ENCODE measurements around the gene TRAP1. TPM values are rescaled to one million over a fixed set of nuclear protein-coding genes. Genes with fewer than 3 reads are reported as not detected.
"Not testable (repeated sequence)": the region's sequence is repeated elsewhere in the genome, so short reads cannot be mapped to it uniquely, and the experiment has no call there.

TRAP1 gene
- polyA plus RNA-seq, 1 donor from 2014 or later: 73.0 TPM

GRCh38 chr16:3656160-3656490 is 61.2 kb downstream of the TRAP1 start:
- H3K4me3 ChIP-seq (ENCODE audit: low read length); H3K27ac ChIP-seq (ENCODE audit: low read length); H3K79me2 ChIP-seq (replicated peaks; ENCODE audit: insufficient read depth, low read length); H3F3A ChIP-seq (ENCODE audit: insufficient read depth, low read length, poor library complexity, severe bottlenecking); H4K20me1 ChIP-seq (ENCODE audit: insufficient read depth); H3K9me2 ChIP-seq (ENCODE audit: insufficient read depth, low read length); H3K4me2 ChIP-seq (ENCODE audit: low read length); H3K9me3 ChIP-seq (ENCODE audit: low read length); H3K27me3 ChIP-seq (ENCODE audit: insufficient read depth, low read depth, low read length); H2AFZ ChIP-seq (ENCODE audit: low read depth, low read length); H3K9ac ChIP-seq (ENCODE audit: low read length): not testable (repeated sequence)
- H3K36me3 ChIP-seq (ENCODE audit: insufficient read depth, low read length): peaks cover 14% of the 10 kb centered on the region

GRCh38 chr16:3655396-3656159 is 61.7 kb downstream of the TRAP1 start:
- Histone ChIP-seq H3K27ac (ENCODE audit: low read length) (no peak overlapping the region), H3F3A (ENCODE audit: insufficient read depth, low read length, poor library complexity, severe bottlenecking) (no peaks in the 10 kb centered on the region), H4K20me1 (ENCODE audit: insufficient read depth) (no peaks in the 10 kb centered on the region), H3K79me2 (replicated peaks; ENCODE audit: insufficient read depth, low read length) (no peaks in the 10 kb centered on the region), H3K4me3 (ENCODE audit: low read length) (no peak overlapping the region), H3K9me2 (ENCODE audit: insufficient read depth, low read length) (no peaks in the 10 kb centered on the region), H2AFZ (ENCODE audit: low read depth, low read length) (no peak overlapping the region), H3K36me3 (ENCODE audit: insufficient read depth, low read length) (peaks cover 14% of the 10 kb centered on the region), H3K27me3 (ENCODE audit: insufficient read depth, low read depth, low read length) (no peaks in the 10 kb centered on the region), H3K9me3 (ENCODE audit: low read length) (no peaks in the 10 kb centered on the region), H3K4me2 (ENCODE audit: low read length) (no peak overlapping the region), H3K9ac (ENCODE audit: low read length) (no peak overlapping the region)
- no peak for TF ChIP-seq MXI1 (conservative IDR thresholded peaks at IDR 0.05; ENCODE audit: poor library complexity, severe bottlenecking)
- no peak for TF ChIP-seq SMC3 (conservative IDR thresholded peaks at IDR 0.05; ENCODE audit: poor library complexity)
- TF ChIP-seq POLR2AphosphoS5 (IDR thresholded peaks at IDR 0.05): no peak
- no peak for TF ChIP-seq REST (IDR thresholded peaks at IDR 0.05; ENCODE audit: borderline replicate concordance)
- TF ChIP-seq EZH2 (IDR thresholded peaks at IDR 0.05; ENCODE audit: borderline replicate concordance, insufficient read depth, low read length, poor library complexity, severe bottlenecking): no peak
- TF ChIP-seq CTCF (IDR thresholded peaks at IDR 0.05; ENCODE audit: poor library complexity, severe bottlenecking): no peak
- TF ChIP-seq TAF1 (IDR thresholded peaks at IDR 0.05; ENCODE audit: low read depth): no peak
- TF ChIP-seq RAD21 (conservative IDR thresholded peaks at IDR 0.05): no peak
- TF ChIP-seq EP300 (conservative IDR thresholded peaks at IDR 0.05; ENCODE audit: poor library complexity, severe bottlenecking): no peak
